Type B pancreatic cell (in vitro differentiated cells): ENCODE results near the gene ATP10D. TPM values are rescaled to one million over a fixed set of nuclear protein-coding genes. Genes with fewer than 3 reads are reported as not detected.
"Not testable (repeated sequence)": the region's sequence is repeated elsewhere in the genome, so short reads cannot be mapped to it uniquely, and the experiment has no call there.

Experiments used
- DNase-seq: peaks from one replicate; pipeline ENCODE4 v3.0.0; 2021; ENCODE audit warnings: mixed read lengths; ENCODE audit not compliant: unreplicated experiment; ENCODE audit errors: extremely low spot score
- H3K27ac Mint-ChIP-seq: 2 replicates; pipeline ENCODE4 v1.8.0; 2021; ENCODE audit warnings: mild to moderate bottlenecking, mixed read lengths
- H3K27me3 Mint-ChIP-seq: 2 replicates; pipeline ENCODE4 v1.8.0; 2021; ENCODE audit warnings: mixed read lengths
- H3K36me3 Mint-ChIP-seq: 2 replicates; pipeline ENCODE4 v1.8.0; 2021; ENCODE audit warnings: mixed read lengths
- H3K4me1 Mint-ChIP-seq: one replicate; pipeline ENCODE4 v1.8.0; 2021; ENCODE audit warnings: mixed read lengths; ENCODE audit not compliant: unreplicated experiment
- H3K4me3 Mint-ChIP-seq: 2 replicates; pipeline ENCODE4 v1.8.0; 2021; ENCODE audit warnings: mild to moderate bottlenecking, mixed read lengths
- H3K9me3 Mint-ChIP-seq: 2 replicates; pipeline ENCODE4 v1.8.0; 2021; ENCODE audit warnings: mixed read lengths
- total RNA-seq: library from RNA; stranded (reverse); gene quantifications from 2 replicates; pipeline ENCODE4 v1.2.1, GENCODE V29; 2021; ENCODE audit warnings: low replicate concordance
- TF ChIP-seq, protein P1 (sequence below): fragments of 200-600 bp; sonication (generic); conservative IDR thresholded peaks from 2 replicates; pipeline ENCODE4 v1.5.0; 2021; ENCODE audit warnings: antibody characterized with exemption, mild to moderate bottlenecking

The ATP10D gene
- total RNA-seq, 1 donor from 2014 or later = 33.5 TPM

DNA sequence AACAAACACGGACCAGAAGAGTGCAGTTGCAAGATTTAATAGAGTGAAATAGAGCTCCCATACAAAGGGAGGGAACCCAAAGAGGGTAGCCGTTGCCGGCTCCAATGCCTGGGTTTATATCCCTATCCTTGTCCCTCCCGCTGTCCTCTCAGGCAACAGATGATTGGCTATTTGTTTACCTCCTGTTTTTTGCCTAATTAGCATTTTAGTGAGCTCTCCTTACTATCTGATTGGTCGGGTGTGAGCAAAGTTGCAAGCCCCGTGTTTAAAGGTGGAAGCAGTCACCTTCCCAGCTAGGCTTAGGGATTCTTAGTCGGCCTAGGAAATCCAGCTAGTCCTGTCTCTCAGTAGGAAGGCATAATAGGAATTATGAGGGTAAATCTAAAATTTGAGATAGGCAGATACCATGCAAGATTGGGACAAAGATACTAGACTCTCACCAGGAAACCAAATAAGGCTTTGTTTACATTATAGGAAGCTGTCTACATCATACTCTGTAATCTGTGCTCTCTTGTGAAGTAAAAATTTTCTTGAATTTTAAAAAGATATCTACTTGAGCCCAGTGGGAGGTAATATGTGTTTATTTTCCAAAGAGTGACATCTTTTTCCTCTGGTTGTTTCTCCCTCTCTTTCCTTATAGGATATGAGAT is 65.9 kb downstream of the ATP10D start:
- DNase-seq = no peak
- no peak overlapping the region for H3K4me3 Mint-ChIP-seq
- H3K36me3 Mint-ChIP-seq = peaks cover 27% of the 10 kb centered on the region
- TF ChIP-seq, protein P1, sequence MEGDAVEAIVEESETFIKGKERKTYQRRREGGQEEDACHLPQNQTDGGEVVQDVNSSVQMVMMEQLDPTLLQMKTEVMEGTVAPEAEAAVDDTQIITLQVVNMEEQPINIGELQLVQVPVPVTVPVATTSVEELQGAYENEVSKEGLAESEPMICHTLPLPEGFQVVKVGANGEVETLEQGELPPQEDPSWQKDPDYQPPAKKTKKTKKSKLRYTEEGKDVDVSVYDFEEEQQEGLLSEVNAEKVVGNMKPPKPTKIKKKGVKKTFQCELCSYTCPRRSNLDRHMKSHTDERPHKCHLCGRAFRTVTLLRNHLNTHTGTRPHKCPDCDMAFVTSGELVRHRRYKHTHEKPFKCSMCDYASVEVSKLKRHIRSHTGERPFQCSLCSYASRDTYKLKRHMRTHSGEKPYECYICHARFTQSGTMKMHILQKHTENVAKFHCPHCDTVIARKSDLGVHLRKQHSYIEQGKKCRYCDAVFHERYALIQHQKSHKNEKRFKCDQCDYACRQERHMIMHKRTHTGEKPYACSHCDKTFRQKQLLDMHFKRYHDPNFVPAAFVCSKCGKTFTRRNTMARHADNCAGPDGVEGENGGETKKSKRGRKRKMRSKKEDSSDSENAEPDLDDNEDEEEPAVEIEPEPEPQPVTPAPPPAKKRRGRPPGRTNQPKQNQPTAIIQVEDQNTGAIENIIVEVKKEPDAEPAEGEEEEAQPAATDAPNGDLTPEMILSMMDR = no peak
- H3K9me3 Mint-ChIP-seq = no peaks in the 10 kb centered on the region
- no peaks in the 10 kb centered on the region for H3K27me3 Mint-ChIP-seq
- H3K4me1 Mint-ChIP-seq = peaks cover 5% of the 10 kb centered on the region
- H3K27ac Mint-ChIP-seq = no peak overlapping the region

DNA sequence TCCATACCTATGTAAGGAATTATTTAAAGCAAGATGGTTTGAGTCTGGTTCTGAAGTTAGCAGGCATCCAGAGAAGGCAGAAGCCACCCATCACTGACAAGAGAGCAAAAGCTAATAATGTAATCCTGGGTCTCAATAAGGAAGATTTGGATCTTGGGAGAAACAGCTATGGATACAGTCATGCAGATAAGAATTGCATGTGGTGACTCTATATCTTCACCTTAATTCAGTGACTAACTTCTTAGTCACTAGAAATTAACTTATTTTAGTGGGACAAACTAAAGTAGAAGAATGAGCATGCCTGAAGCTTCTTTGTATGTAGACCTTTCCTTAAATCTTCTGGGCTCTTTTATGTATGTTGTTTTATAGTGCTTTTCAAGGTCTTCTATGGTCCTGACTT is 66.6 kb downstream of the ATP10D start:
- TF ChIP-seq, protein P1 = no peak
- DNase-seq = no peak
- H3K4me1 Mint-ChIP-seq = peaks cover 5% of the 10 kb centered on the region
- H3K27me3 Mint-ChIP-seq = no peaks in the 10 kb centered on the region
- H3K9me3 Mint-ChIP-seq = no peaks in the 10 kb centered on the region
- peaks cover 22% of the 10 kb centered on the region for H3K36me3 Mint-ChIP-seq
- no peak overlapping the region for H3K4me3 Mint-ChIP-seq
- H3K27ac Mint-ChIP-seq = no peak overlapping the region

DNA sequence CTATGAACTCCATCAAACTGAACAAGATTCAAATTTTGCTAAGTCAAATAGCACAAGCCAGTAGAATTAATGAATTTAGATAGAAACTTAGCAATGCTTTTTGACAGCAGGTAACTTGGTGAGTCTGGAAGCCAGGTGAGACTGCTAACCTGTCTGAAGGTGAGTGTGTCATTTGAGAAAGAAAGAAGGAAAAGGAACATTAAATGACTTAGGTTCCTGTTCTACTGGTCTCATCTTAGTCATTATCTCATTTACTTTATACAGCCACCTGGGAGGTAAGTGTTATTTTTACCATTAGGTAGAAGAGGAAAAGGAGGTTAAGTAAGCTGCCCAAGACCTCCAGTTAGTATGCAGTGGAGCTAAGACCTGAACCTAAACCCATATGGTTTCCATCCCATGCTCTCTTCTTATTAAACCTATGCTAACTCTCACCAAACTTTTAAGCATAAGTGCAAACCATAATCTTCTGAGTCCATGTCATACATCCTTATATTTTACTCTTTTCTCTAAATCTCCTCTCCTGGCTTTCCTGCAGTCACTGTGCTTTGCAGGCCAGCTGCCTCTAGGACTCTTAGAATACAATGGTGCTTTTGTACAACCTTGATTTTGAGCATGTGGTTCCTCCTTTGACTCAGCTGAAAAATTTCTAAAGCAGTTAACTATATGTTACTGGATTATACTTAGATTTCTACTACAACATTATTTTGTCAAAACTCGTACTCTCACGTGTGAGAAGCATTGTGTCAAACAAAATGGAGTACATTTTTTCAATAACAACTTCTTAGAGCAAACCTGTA is 68.5 kb downstream of the ATP10D start:
- Mint-ChIP-seq H3K27ac (no peak overlapping the region), H3K9me3 (no peaks in the 10 kb centered on the region), H3K36me3 (peaks cover 16% of the 10 kb centered on the region), H3K4me3 (no peak overlapping the region), H3K4me1 (peaks cover 5% of the 10 kb centered on the region), H3K27me3 (no peaks in the 10 kb centered on the region)
- TF ChIP-seq, protein P1 = no peak
- DNase-seq = no peak

DNA sequence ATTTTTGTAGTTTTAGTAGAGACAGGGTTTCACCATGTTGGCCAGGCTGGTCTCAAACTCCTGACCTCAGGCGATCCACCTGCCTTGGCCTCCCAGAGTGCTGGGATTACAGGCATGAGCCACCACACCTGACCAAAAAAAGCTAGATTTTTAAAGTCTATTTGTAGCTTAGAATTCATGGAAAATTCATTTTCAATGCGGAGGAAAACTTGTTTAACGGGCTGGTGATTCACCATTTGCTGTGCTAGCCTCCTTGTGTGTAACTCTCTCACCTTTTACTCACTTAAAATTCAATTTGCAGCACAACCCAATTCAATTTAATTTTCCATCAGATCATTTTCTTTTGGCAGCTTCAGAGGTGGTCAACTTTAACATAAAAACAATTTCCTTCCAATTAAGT is 70.8 kb downstream of the ATP10D start:
- not testable (repeated sequence) for H3K4me1 Mint-ChIP-seq, H3K27ac Mint-ChIP-seq, H3K9me3 Mint-ChIP-seq, DNase-seq, H3K36me3 Mint-ChIP-seq, H3K27me3 Mint-ChIP-seq, H3K4me3 Mint-ChIP-seq

DNA sequence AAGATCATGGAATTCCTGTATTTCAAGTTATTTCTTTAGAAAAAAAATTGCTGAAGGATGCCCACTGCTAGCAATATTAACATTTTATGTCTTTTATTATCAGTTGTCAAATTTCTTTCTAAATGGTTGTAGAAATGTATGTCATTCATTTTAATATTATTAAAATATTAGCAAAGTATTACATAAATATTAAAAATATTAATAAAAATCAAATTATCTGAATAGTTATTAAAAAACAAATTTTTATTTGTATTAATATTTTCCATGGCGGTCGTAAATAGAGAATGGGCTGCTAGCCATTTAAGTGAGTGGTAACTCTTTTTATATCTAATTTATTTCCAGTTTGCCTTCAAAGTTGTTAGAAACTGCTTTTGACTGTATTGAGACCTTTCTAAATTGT is 72.2 kb downstream of the ATP10D start:
- Mint-ChIP-seq H3K9me3 (no peaks in the 10 kb centered on the region), H3K27me3 (no peaks in the 10 kb centered on the region), H3K36me3 (peaks cover 8% of the 10 kb centered on the region), H3K27ac (no peak overlapping the region), H3K4me1 (peaks cover 5% of the 10 kb centered on the region), H3K4me3 (no peak overlapping the region)
- no peak for DNase-seq
- TF ChIP-seq, protein P1 = no peak

DNA sequence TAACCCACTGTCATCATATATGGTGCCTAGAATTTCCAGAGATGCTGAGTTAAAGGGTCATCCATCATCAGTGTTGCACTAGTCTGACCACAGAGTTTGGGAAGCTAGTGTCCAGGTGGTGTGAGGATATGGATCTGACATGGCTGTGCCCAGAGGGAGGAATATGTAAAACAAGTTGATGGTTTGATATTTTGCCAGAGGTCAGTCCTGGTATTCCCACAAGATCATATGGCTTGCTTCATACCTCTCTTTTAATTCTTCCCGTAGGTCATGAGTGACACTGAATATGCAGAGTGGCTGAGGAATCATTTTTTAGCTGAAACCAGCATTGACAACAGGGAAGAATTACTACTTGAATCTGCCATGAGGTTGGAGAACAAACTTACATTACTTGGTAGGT is 75.6 kb downstream of the ATP10D start:
- TF ChIP-seq, protein P1 = no peak
- Mint-ChIP-seq H3K36me3 (peaks cover 9% of the 10 kb centered on the region), H3K9me3 (no peaks in the 10 kb centered on the region), H3K27ac (no peak overlapping the region), H3K27me3 (no peaks in the 10 kb centered on the region), H3K4me3 (no peak overlapping the region), H3K4me1 (peaks cover 5% of the 10 kb centered on the region)
- DNase-seq = no peak
